ENCODE results near the gene PLEKHA6. TPM values are rescaled to one million over a fixed set of nuclear protein-coding genes. Genes with fewer than 3 reads are reported as not detected.

PLEKHA6 gene
- total RNA-seq, 1 experiment from 2014 or later = 5.5 TPM

GRCh38 chr1:204257446-204257845 is 102.3 kb downstream of the PLEKHA6 start:
- BruUV-seq (replicated peaks) = no TSS peak
- Histone ChIP-seq H3K9me3 (ENCODE audit: control insufficient read depth, insufficient read depth, low read depth, low read length) (no peaks in the 10 kb centered on the region), H3K27me3 (ENCODE audit: control insufficient read depth, insufficient read depth, low read length) (no peaks in the 10 kb centered on the region), H3K4me1 (ENCODE audit: control insufficient read depth, insufficient read depth, low read length) (peaks cover 4% of the 10 kb centered on the region; the same call in 1 of the 2 replicates), H3K4me3 (ENCODE audit: low read depth in 2 of 2, low read length in 2 of 2) (no peak overlapping the region), H3K27ac (ENCODE audit: low read length) (no peak overlapping the region), H3K36me3 (ENCODE audit: control insufficient read depth, insufficient read depth, low read length) (no peaks in the 10 kb centered on the region)
- no peak for TF ChIP-seq SIN3A (IDR thresholded peaks at IDR 0.05; ENCODE audit: borderline replicate concordance, insufficient read depth, low read depth, low read length)
- ATAC-seq = no peak
- intact Hi-C loops (cut with micrococcal nuclease; ENCODE audit: unreplicated experiment) (loop anchor here (10.0 kb wide), 1 partner anchor 107 kb away; no protein-coding TSS in a partner anchor), in situ Hi-C loops (cut with HindIII; ENCODE audit: low pct_unique_long_range_greater_than_20kb, low sequenced_read_pairs) (no loop called here)
- ChIA-PET CTCF (interaction anchor here (2.2 kb wide), 1 partner anchor 106 kb away, joined by 6 read pairs; no protein-coding TSS in a partner anchor), POLR2A (no interaction called here)
- no peak for DNase-seq (ENCODE audit: low read depth, low spot score)

DNA sequence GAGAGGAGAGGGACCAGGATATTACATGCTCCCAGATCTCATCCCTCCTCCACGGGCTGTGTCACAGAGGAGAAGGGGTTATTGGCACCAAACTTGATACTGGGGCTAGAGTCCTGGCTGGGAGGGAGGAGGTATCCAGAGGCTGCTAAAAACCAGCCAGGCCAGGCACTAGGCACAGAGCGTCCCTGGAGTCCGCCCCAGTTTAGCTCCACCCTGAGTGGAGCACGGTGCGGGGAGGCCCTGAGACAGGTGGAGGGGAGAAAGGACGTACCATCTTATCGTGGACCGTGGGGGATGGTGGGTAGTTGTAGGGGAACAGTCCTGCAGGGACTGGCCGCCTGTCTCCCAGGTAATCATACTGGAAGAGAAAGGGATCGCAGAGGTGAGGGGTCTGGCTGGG is 103.2 kb downstream of the PLEKHA6 start:
- CTCF ChIA-PET = no interaction called here
- BruUV-seq (replicated peaks) = no TSS peak
- Histone ChIP-seq H3K27ac (ENCODE audit: low read length) (no peak overlapping the region), H3K4me3 (ENCODE audit: low read depth in 2 of 2, low read length in 2 of 2) (no peak overlapping the region), H3K27me3 (ENCODE audit: control insufficient read depth, insufficient read depth, low read length) (no peaks in the 10 kb centered on the region), H3K36me3 (ENCODE audit: control insufficient read depth, insufficient read depth, low read length) (no peaks in the 10 kb centered on the region), H3K4me1 (ENCODE audit: control insufficient read depth, insufficient read depth, low read length) (peaks cover 4% of the 10 kb centered on the region; the same call in 1 of the 2 replicates), H3K9me3 (ENCODE audit: control insufficient read depth, insufficient read depth, low read depth, low read length) (no peaks in the 10 kb centered on the region)
- DNase-seq (ENCODE audit: low read depth, low spot score) (no peak), ATAC-seq (no peak)
- in situ Hi-C loops (cut with HindIII; ENCODE audit: low pct_unique_long_range_greater_than_20kb, low sequenced_read_pairs) = no loop called here
- POLR2A ChIA-PET = no interaction called here
- intact Hi-C loops (cut with micrococcal nuclease; ENCODE audit: unreplicated experiment) = loop anchor here (10.0 kb wide), 1 partner anchor 108 kb away; no protein-coding TSS in a partner anchor
- no peak for TF ChIP-seq REST (IDR thresholded peaks at IDR 0.05; ENCODE audit: insufficient read depth in 1 of 2, low read depth in 2 of 2, low read length in 1 of 2)
- TF ChIP-seq, protein P1, sequence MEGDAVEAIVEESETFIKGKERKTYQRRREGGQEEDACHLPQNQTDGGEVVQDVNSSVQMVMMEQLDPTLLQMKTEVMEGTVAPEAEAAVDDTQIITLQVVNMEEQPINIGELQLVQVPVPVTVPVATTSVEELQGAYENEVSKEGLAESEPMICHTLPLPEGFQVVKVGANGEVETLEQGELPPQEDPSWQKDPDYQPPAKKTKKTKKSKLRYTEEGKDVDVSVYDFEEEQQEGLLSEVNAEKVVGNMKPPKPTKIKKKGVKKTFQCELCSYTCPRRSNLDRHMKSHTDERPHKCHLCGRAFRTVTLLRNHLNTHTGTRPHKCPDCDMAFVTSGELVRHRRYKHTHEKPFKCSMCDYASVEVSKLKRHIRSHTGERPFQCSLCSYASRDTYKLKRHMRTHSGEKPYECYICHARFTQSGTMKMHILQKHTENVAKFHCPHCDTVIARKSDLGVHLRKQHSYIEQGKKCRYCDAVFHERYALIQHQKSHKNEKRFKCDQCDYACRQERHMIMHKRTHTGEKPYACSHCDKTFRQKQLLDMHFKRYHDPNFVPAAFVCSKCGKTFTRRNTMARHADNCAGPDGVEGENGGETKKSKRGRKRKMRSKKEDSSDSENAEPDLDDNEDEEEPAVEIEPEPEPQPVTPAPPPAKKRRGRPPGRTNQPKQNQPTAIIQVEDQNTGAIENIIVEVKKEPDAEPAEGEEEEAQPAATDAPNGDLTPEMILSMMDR (IDR thresholded peaks at IDR 0.05) = no peak
- TF ChIP-seq POLR2AphosphoS5 (IDR thresholded peaks at IDR 0.05; ENCODE audit: low read depth, low read length) = no peak
- TF ChIP-seq TCF7L2 (IDR thresholded peaks at IDR 0.05; ENCODE audit: low read depth, low read length) = no peak
- no peak for TF ChIP-seq SIN3A (IDR thresholded peaks at IDR 0.05; ENCODE audit: borderline replicate concordance, insufficient read depth, low read depth, low read length)

DNA sequence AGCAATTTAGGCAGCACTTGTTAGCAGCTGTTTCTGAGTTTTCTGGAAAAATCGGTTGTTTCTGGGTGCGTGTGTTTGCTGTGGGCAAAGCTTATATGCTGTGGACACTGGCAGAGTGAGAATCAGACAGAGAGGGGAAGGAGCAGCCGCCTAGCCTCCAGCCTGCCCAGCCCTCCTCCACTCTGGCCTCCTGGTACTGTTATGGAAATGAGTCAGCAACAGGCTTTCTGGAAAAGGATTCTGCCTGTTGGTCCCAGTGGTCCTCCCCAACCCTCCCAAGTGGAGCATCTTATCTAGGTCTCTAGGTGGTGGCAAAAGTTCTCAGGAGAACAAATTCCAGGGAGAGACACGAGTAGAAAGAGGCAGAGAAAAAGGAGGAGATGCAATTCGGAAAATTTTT is 103.8 kb downstream of the PLEKHA6 start:
- ChIA-PET CTCF (no interaction called here), POLR2A (no interaction called here)
- H3K4me1 ChIP-seq (ENCODE audit: control insufficient read depth, insufficient read depth, low read length) = peaks cover 4% of the 10 kb centered on the region; the same call in 1 of the 2 replicates
- no peak overlapping the region for H3K4me3 ChIP-seq (ENCODE audit: low read depth in 2 of 2, low read length in 2 of 2)
- in situ Hi-C loops (cut with HindIII; ENCODE audit: low pct_unique_long_range_greater_than_20kb, low sequenced_read_pairs) (no loop called here), intact Hi-C loops (cut with micrococcal nuclease; ENCODE audit: unreplicated experiment) (loop anchor here (10.0 kb wide), 1 partner anchor 109 kb away; no protein-coding TSS in a partner anchor)
- DNase-seq (ENCODE audit: low read depth, low spot score) (no peak), ATAC-seq (no peak; the same call in 1 of the 2 replicates)
- H3K27ac ChIP-seq (ENCODE audit: low read length) = no peak overlapping the region
- H3K36me3 ChIP-seq (ENCODE audit: control insufficient read depth, insufficient read depth, low read length) = no peaks in the 10 kb centered on the region
- no peaks in the 10 kb centered on the region for H3K9me3 ChIP-seq (ENCODE audit: control insufficient read depth, insufficient read depth, low read depth, low read length)
- H3K27me3 ChIP-seq (ENCODE audit: control insufficient read depth, insufficient read depth, low read length) = no peaks in the 10 kb centered on the region
- TF ChIP-seq, protein P1 (IDR thresholded peaks at IDR 0.05) = no peak
- TF ChIP-seq SIN3A (IDR thresholded peaks at IDR 0.05; ENCODE audit: borderline replicate concordance, insufficient read depth, low read depth, low read length) (no peak), REST (IDR thresholded peaks at IDR 0.05; ENCODE audit: insufficient read depth in 1 of 2, low read depth in 2 of 2, low read length in 1 of 2) (no peak), POLR2AphosphoS5 (IDR thresholded peaks at IDR 0.05; ENCODE audit: low read depth, low read length) (no peak), TCF7L2 (IDR thresholded peaks at IDR 0.05; ENCODE audit: low read depth, low read length) (no peak)
- BruUV-seq (replicated peaks) = no TSS peak

All from Panc1 (cell line).